G401 (cell line): ENCODE data around the gene GRIP1. TPM values are rescaled to one million over a fixed set of nuclear protein-coding genes. Genes with fewer than 3 reads are reported as not detected.

ENCODE experiments used
- DNase-seq: peaks from one replicate; pipeline ENCODE4 v3.0.0-alpha.2; 2015; ENCODE audit warnings: low spot score
- in situ Hi-C: cut with HindIII; loops from 2 replicates; pipeline ENCODE4 v1.10.0; 2016; ENCODE audit warnings: low sequenced_read_pairs, mixed read lengths
- total RNA-seq: library from RNA; depleted of rRNA; stranded (reverse); fragments of >200 nt; shearing (Covaris generic); gene quantifications from 2 replicates; pipeline ENCODE4 v1.2.3, GENCODE V29; 2014

Gene GRIP1
- total RNA-seq, 1 experiment from 2014 or later = 0.27 TPM

GRCh38 chr12:66662179-66662578 lies 16.7 kb downstream of the GRIP1 start:
- in situ Hi-C loops = no loop called here
- no peak for DNase-seq

GRCh38 chr12:66661357-66661756 lies 17.5 kb downstream of the GRIP1 start:
- in situ Hi-C loops = no loop called here
- DNase-seq = no peak

- DNase-seq = no peak
- in situ Hi-C loops = no loop called here
Observed at GRCh38 chr12:66653796-66654195, 25.1 kb downstream of the GRIP1 start.

GRCh38 chr12:66648033-66648735 lies 30.7 kb downstream of the GRIP1 start:
- no peak for DNase-seq
- in situ Hi-C loops = no loop called here

- DNase-seq = no peak
- in situ Hi-C loops = no loop called here
Observed at GRCh38 chr12:66647034-66647691, 31.7 kb downstream of the GRIP1 start.

DNA sequence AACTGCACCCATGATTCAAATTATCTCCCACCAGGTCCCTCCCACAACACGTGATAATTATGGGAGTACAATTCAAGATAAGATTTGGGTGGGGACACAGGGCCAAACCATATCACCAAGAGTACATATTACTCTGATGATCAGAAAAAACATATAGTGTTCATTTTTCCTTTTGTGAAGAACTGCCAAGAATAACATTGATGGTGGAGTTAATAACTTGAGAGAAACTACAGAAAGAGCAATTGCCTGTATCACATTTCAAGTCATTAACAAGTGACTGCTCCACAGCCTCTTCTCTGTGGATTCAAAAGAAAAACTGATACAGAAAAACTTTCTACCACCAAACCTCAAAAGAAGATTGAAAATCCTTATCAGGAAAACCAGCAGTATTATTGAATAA lies 34.7 kb downstream of the GRIP1 start:
- in situ Hi-C loops = no loop called here
- DNase-seq = no peak

GRCh38 chr12:66640691-66641460 lies 38.0 kb downstream of the GRIP1 start:
- in situ Hi-C loops = no loop called here
- DNase-seq = no peak

DNA sequence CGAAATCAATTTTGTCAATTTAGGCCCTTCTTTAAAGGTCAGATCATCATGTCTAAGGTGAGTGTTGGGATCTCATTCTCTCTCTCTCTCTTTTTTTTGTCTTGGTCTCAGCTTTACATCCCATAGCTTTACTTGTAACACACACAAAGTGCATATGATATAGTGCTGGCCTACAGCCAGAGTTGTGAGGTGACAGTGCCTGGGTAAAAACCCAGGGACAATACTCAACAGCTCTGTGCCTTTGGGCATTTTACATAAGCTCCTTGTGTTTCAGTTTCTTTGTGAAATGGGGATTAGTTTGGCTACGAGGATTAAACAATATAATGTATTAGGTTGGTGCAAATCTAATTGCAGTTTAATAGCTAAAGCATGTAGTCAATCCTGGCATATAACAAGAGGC lies 40.2 kb downstream of the GRIP1 start:
- in situ Hi-C loops = no loop called here

GRCh38 chr12:66637699-66638301 lies 41.1 kb downstream of the GRIP1 start:
- no peak for DNase-seq
- in situ Hi-C loops = no loop called here

More for the DNA sequence above, 40.2 kb downstream of the GRIP1 start:
- no peak for DNase-seq

DNA sequence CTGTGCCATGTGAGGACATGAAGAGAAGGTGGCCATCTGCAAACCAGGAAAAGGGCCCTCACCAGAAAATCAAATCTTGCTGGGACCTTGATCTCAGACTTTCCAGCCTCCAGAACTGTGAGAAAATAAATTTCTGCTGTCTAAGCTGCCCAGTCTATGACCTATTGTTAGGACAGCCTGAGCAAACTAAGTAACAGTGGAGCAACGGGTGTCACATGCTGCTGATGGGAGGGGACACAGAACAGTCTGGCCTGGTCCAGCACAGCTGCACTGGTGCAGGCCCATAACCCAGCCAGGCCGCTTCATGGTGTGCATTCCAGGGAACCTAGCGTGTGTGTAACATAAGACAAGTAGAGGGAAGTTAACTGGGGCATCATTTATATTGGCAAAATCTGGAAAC lies 42.1 kb downstream of the GRIP1 start:
- in situ Hi-C loops = no loop called here
- no peak for DNase-seq

DNA sequence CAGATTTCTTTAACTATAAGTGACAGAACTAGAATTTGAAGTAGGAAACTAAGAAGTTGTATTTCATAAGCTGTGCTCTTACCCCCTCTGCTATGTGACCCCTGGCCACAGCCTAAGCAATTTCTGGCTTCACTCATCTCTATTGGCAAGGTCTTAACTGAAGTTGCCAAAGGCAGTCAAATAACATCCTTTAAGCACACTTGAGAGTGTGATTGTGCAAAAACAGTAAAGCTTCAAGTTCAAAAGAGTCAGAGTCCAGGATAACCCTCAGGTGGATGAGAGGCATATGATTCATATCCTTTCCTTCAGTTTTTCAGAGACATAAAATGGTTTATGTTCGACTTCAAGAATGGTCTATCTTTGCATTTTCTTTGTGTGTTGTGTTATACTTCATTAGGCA lies 45.2 kb downstream of the GRIP1 start:
- DNase-seq = no peak
- in situ Hi-C loops = no loop called here

GRCh38 chr12:66629138-66629870 lies 49.6 kb downstream of the GRIP1 start:
- in situ Hi-C loops = no loop called here
- no peak for DNase-seq

GRCh38 chr12:66627988-66628317 lies 50.9 kb downstream of the GRIP1 start:
- DNase-seq = no peak
- in situ Hi-C loops = no loop called here

DNA sequence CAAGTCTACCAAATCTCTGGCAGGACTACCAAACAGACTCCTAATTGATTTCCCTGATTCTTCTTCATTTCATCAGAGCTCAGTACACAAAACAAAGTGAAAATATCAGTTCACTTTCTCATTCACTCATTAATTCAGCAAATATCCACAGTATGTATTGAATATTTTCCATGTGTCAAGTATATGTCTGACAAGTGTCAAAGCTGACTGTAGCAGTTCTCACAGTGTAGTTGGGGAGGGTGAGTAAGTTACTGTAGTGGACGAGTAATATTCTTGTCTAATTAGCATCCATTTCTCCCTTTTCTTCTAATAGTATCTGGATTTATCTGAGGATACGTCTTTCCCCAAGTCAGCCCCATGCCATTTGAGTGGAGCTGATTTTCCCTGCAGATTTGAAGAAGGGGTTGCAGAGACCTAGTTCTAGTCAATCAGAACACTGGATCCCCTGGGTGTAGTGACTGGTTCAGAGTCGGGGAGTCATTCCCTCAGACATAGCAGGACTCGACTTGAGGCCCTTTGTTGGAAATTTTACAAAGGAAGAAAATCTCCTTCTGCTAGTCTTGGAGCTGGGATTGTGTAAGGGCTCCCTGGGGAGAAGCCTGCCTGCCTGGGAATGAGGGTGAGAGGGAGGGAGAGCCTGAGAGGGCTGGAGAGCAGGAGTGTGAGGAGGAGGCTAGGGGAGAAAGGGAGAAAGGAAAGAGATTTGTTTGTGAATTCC lies 51.4 kb downstream of the GRIP1 start:
- in situ Hi-C loops = no loop called here
- DNase-seq = no peak

- in situ Hi-C loops = no loop called here
- DNase-seq = no peak
Observed at GRCh38 chr12:66624806-66625205, 54.1 kb downstream of the GRIP1 start.

GRCh38 chr12:66623455-66623854 lies 55.4 kb downstream of the GRIP1 start:
- DNase-seq = no peak
- in situ Hi-C loops = no loop called here

DNA sequence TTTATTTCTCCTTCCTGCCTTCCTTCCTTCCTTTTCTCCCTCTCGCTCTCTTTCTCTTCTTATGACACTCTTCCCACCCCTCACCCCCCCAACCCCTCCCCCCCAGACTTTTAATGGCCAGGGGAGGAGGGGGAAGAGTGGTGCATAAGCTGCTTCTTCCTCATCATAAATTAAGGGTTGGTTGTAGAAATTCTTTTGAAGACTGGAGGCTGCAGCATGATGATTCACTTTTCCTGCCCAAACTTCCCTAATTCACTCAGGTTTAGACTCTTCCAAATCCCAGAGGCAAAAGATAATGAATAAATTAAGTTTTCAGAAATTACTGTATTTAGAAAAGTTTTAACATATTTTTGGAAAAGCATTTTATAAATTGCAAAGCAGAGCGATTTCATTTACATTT lies 58.2 kb downstream of the GRIP1 start:
- no peak for DNase-seq
- in situ Hi-C loops = no loop called here

GRCh38 chr12:66620026-66620425 lies 58.9 kb downstream of the GRIP1 start:
- in situ Hi-C loops = no loop called here
- DNase-seq = no peak

DNA sequence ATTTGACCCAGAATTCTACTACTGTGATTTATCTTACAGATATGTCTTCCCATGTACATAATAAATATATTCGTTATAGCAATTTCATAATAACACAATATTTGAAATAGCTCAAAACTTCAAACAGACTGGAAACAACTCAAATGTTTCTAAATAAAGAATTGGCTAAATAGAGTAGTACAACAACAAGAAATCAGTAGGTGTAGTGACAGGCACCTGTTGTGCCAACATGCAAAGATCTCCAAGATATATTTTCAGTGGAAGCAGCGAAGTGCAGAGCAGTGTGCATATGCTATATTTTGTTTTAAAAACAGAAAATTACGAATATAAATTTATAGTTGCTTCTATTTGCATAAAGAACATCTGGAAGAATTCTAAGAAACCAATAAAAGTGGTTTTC lies 60.9 kb downstream of the GRIP1 start:
- DNase-seq = no peak
- in situ Hi-C loops = no loop called here
